GM18870 (cell line): ENCODE measurements around the gene TSPAN4.

ENCODE experiments used
- ATAC-seq: cut with Tn5 transposase; IDR thresholded peaks from one replicate; pipeline ENCODE4 v1.9.1; 2021; ENCODE audit warnings: moderate library complexity; ENCODE audit not compliant: unreplicated experiment

The TSPAN4 gene

DNA sequence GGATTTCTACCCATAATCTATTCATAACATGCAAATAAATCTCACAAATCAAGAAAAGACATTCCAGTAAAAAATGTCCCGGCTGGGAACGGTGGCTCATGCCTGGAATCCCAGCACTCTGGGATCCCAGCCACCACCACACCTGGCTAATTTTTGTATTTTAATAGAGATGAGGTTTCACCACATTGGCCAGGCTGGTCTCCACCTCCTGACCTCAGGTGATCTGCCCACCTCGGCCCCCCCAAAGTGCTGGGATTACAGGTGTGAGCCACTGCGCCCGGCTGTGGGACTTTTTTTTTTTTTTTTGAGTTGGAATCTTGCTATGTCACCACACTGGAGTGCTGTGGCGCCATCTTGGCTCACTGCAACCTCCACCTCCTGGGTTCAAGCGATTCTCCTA lies 63.3 kb downstream of the TSPAN4 start:
- ATAC-seq, result no peak

DNA sequence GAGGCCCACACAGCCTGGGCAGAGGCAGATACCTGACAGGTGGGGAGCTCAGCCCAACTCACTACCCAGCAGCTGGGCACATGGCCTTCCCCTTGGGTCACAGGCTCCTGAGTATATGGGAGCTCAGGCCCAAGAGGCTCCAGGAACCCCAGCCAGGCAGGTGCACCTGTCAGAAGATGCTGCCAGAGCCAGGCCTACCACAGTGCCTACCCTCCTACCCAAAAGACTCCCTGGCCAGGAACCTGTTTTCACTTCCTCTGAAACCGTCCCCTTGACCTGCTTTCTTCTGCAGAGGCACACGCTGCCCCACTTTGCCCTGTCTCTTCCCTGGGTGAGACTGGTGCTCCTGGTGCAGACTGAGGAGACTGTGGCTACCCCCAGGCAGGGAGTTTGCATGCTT lies 65.0 kb downstream of the TSPAN4 start:
- no peak for ATAC-seq

- no peak for ATAC-seq
These were observed 65.6 kb downstream of the TSPAN4 start for GRCh38 chr11:908273-908672.

GRCh38 chr11:909406-909805 lies 66.8 kb downstream of the TSPAN4 start:
- no peak for ATAC-seq

DNA sequence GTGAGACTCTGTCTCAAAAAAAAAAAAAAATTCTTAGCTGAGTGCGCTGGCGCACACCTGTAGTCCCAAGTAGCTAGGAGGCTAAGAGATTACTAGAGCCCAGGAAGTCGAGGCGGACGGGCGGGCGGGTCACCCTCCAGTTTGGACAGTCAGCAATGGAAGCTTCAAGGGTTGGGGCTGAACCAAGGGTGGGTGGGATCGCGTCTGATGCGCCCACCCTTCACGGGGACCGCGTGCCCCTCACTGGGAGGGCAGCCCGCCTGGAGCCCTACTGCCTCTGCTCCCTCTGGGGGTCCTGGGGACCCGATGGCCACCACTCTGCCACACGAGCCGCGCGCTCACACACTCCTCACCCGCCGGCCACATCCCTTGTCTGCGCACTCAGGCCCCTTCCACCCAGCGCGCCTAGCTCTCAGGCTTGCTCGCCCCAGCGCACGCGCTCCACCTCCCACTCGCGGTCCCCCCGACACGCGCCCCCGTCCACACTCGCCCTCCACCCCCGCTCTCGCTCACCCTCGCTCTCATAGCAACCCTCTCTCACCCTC lies 67.5 kb downstream of the TSPAN4 start:
- ATAC-seq, result no peak

DNA sequence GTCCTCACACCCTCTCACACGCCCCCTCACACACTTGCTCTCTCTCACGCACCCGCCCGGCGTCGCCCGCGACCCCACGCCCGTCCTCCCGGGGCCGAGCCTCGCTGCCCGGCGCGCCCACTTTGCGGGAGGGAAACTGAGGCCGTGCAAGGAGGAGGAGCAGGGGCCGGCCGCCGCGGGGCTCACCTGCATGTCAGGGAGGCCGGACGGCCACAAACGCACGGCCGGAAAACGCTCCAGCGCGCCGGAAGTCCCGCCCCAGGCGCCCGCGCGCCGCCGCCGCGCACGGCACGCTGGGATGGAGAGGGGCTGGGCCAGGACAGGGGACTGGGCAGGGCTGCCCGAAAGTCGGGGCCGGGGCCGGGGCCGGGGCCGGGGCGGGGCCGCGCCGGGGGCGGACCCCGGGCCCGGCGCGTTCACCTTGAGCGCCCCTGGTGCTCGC lies 68.0 kb downstream of the TSPAN4 start, which contains the start of gene CHID1:
Gene CHID1 (minus strand): TSS at position 222 of the 442 bp plus-strand sequence. CDS start 5,994 bp downstream, outside the sequence.
- ATAC-seq, result peak; percentile 53

- peak; percentile 44 for ATAC-seq
These were observed 68.6 kb downstream of the TSPAN4 start for GRCh38 chr11:911031-911889.

DNA sequence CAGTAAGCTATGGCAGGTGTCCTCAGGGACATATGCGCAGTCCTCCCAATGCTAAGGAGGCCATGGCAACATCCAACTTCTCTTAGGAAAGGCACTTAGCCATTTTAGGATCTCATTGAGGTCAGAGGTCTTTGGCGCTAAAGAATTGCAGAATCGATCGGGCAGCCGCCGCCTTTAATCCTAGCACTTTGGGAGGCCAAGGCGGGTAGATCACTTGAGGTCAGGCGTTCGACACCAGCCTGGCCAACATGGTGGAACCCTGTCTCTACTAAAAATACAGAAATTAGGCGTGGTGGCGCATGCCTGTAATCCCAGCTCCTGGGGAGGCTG lies 69.2 kb downstream of the TSPAN4 start:
- no peak for ATAC-seq

DNA sequence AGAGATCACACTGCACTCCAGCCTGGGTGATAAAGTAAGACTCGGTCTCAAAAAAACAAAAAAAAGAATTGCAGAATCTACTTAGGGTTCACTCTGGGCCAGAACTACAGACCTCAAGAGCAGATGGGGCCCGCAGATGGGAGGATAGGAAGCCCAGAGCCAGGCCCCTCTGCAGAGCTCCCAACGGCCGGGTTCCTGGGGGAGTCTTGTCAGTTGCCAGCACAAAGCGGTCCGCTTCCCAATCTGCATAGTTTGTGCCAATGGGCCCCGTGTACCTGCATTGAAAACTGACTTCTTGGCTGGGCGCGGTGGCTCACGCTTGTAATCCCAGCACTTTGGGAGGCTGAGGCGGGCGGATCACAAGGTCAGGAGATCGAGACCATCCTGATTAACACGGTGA lies 69.6 kb downstream of the TSPAN4 start:
- ATAC-seq, result no peak

GRCh38 chr11:913043-913442 lies 70.4 kb downstream of the TSPAN4 start:
- ATAC-seq, result no peak

GRCh38 chr11:914204-914603 lies 71.6 kb downstream of the TSPAN4 start:
- ATAC-seq, result no peak

DNA sequence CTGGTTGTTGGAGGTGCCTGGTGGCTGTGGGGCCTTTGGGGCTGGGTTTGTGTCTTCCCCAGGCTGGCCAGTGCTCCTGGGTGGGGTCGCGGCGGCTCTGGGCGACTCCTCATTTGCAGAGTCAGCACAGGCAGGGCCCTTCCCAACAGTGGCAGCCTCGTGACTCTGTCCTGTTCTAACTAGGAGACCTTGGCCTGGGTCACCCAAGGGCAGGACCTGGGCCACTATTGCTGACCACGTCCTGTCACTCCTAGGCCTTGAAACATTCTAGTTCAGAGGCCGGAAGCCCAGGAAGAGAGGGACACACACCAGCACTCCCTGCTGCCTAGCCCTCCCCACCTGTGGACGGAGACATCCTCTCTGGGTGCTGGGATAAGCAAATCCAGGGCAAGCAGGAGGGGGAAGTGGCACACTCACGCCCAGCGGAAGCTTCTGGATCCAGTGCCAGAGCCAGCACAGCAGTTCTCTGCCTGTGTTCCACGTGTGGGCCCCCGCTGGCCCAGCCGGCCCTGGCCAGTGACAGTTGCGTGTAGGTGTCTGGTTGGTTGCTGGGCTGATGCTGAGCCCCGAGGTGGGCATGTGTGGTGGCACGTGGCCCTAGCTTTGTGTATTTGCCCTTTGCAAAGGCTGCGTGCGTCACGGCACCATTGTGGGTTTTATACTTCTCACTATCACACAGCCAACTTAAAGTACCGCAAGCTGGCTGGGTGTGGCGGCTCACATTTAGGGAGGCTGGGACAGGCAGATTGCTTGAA lies 72.3 kb downstream of the TSPAN4 start:
- ATAC-seq, result no peak
